Measurements from ENCODE around the gene FOXK2. TPM values are rescaled to one million over a fixed set of nuclear protein-coding genes. Genes with fewer than 3 reads are reported as not detected.

FOXK2 gene
- total RNA-seq, 1 experiment from 2014 or later = 107 TPM

DNA sequence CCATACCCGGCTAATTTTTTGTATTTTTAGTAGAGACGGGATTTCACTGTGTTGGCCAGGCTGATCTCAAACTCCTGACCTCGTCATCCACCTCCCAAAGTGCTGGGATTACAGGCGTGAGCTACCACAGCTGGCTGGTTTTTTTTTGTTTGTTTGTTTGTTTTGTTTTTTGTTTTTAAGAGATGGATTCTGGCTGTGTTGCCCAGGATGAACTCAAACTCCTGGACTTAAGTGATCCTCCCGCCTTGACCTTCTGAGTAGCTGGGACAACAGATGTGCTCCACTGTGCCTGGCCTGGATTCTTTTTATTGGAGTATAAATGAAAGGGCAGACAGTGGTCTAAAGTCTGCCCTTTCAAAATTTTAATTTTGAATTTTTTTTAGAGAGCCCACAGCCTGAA is 44.7 kb downstream of the FOXK2 start:
- ChIA-PET POLR2A (ENCODE audit: low non-redundant PET) (no interaction called here), CTCF (no interaction called here)
- peaks cover 7% of the 10 kb centered on the region for H3K4me1 ChIP-seq (ENCODE audit: insufficient read depth, low read length, poor library complexity, severe bottlenecking)
- H3K9me3 ChIP-seq (ENCODE audit: low read depth, low read length, poor library complexity, severe bottlenecking) = no peaks in the 10 kb centered on the region
- intact Hi-C loops (cut with micrococcal nuclease; ENCODE audit: unreplicated experiment) = no loop called here
- no peak for TF ChIP-seq EZH2 (IDR thresholded peaks at IDR 0.05; ENCODE audit: borderline replicate concordance, low read depth, low read length, poor library complexity, severe bottlenecking)
- TF ChIP-seq, protein P1, sequence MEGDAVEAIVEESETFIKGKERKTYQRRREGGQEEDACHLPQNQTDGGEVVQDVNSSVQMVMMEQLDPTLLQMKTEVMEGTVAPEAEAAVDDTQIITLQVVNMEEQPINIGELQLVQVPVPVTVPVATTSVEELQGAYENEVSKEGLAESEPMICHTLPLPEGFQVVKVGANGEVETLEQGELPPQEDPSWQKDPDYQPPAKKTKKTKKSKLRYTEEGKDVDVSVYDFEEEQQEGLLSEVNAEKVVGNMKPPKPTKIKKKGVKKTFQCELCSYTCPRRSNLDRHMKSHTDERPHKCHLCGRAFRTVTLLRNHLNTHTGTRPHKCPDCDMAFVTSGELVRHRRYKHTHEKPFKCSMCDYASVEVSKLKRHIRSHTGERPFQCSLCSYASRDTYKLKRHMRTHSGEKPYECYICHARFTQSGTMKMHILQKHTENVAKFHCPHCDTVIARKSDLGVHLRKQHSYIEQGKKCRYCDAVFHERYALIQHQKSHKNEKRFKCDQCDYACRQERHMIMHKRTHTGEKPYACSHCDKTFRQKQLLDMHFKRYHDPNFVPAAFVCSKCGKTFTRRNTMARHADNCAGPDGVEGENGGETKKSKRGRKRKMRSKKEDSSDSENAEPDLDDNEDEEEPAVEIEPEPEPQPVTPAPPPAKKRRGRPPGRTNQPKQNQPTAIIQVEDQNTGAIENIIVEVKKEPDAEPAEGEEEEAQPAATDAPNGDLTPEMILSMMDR (conservative IDR thresholded peaks at IDR 0.05; ENCODE audit: low read depth, low read length) = no peak
- no TSS peak for BruUV-seq (replicated peaks)
- no peak overlapping the region for H3K4me3 ChIP-seq (ENCODE audit: low read depth, low read length, poor library complexity, severe bottlenecking)
- H3K36me3 ChIP-seq (ENCODE audit: insufficient read depth, low read length, poor library complexity, severe bottlenecking) = peaks cover 46% of the 10 kb centered on the region
- DNase-seq (ENCODE audit: low spot score) = no peak
- H3K27me3 ChIP-seq (replicated peaks; ENCODE audit: insufficient read depth, low read depth, low read length, poor library complexity) = no peaks in the 10 kb centered on the region
- no peak overlapping the region for H3K27ac ChIP-seq (ENCODE audit: low read depth, low read length, poor library complexity, severe bottlenecking)

DNA sequence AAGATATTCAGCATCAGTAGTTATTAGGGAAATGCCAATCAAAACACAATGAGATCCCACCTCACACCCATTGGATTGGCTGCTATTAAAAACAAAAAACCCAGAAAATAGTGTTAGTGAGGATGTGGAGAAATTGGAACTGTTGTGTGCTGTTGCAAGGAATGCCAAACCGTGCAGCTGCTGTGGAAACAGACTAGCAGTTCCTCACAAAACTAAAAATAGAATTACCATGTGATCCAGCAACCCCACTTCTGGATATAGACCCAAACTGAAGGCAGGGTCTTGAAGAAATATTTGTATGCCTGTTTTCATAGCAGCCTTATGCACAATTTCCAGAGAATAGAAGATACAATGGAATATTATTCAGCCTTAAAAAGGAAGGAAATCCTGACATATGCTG is 46.0 kb downstream of the FOXK2 start:
- TF ChIP-seq, protein P1 (conservative IDR thresholded peaks at IDR 0.05; ENCODE audit: low read depth, low read length) = no peak
- TF ChIP-seq EZH2 (IDR thresholded peaks at IDR 0.05; ENCODE audit: borderline replicate concordance, low read depth, low read length, poor library complexity, severe bottlenecking) = no peak
- Histone ChIP-seq H3K27ac (ENCODE audit: low read depth, low read length, poor library complexity, severe bottlenecking) (no peak overlapping the region), H3K36me3 (ENCODE audit: insufficient read depth, low read length, poor library complexity, severe bottlenecking) (peaks cover 54% of the 10 kb centered on the region), H3K4me1 (ENCODE audit: insufficient read depth, low read length, poor library complexity, severe bottlenecking) (no peaks in the 10 kb centered on the region), H3K9me3 (ENCODE audit: low read depth, low read length, poor library complexity, severe bottlenecking) (no peaks in the 10 kb centered on the region), H3K27me3 (replicated peaks; ENCODE audit: insufficient read depth, low read depth, low read length, poor library complexity) (no peaks in the 10 kb centered on the region), H3K4me3 (ENCODE audit: low read depth, low read length, poor library complexity, severe bottlenecking) (no peak overlapping the region)
- BruUV-seq (replicated peaks) = TSS peak; percentile 33
- DNase-seq (ENCODE audit: low spot score) = no peak
- intact Hi-C loops (cut with micrococcal nuclease; ENCODE audit: unreplicated experiment) = no loop called here
- POLR2A ChIA-PET (ENCODE audit: low non-redundant PET) = no interaction called here
- CTCF ChIA-PET = no interaction called here

DNA sequence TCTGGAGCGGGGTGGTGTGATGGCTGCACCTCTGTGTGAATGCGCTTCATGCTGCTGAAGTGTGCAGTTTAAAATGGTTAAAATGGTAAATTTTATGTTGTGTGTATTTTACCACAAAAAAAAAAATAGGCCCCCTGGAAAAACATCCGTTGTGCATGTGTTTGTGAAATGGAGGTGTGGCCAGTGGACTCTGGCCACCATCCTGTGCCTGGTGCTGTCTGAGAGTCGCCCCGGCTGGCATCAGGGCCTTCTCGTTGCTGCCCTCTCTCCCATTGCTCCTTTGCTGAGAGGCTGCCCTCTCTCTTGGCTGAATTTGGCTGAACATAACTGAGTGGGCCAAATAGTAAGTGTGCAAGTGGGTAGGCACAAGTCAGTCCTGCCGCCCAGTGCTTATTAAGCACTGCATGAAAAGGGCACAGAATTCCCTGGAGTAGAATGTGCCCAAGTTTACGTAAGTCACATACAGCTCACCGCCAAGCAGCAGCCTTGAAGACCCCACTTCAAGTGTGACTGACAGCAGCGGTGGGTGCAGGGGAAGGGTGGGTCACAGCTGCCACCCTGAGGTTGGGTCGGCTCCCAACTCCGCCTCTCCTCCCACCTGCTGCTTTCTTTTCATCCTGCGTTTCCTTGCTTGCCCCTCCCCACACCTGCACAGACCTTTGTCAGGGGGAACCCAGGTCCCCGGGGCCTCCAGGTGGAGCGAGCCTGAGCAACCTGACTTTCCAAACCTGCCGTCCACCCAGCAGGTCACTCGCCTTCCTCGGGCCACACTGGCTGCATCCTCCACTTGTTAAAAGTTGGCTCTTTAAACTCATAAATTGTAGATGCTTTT is 46.8 kb downstream of the FOXK2 start:
- CTCF ChIA-PET = no interaction called here
- Histone ChIP-seq H3K4me1 (ENCODE audit: insufficient read depth, low read length, poor library complexity, severe bottlenecking) (no peaks in the 10 kb centered on the region), H3K27ac (ENCODE audit: low read depth, low read length, poor library complexity, severe bottlenecking) (no peak overlapping the region), H3K27me3 (replicated peaks; ENCODE audit: insufficient read depth, low read depth, low read length, poor library complexity) (no peaks in the 10 kb centered on the region), H3K9me3 (ENCODE audit: low read depth, low read length, poor library complexity, severe bottlenecking) (no peaks in the 10 kb centered on the region), H3K4me3 (ENCODE audit: low read depth, low read length, poor library complexity, severe bottlenecking) (no peak overlapping the region), H3K36me3 (ENCODE audit: insufficient read depth, low read length, poor library complexity, severe bottlenecking) (peaks cover 62% of the 10 kb centered on the region)
- DNase-seq (ENCODE audit: low spot score) = no peak
- intact Hi-C loops (cut with micrococcal nuclease; ENCODE audit: unreplicated experiment) = no loop called here
- no TSS peak for BruUV-seq (replicated peaks)
- POLR2A ChIA-PET (ENCODE audit: low non-redundant PET) = no interaction called here
- TF ChIP-seq EZH2 (IDR thresholded peaks at IDR 0.05; ENCODE audit: borderline replicate concordance, low read depth, low read length, poor library complexity, severe bottlenecking) = no peak
- TF ChIP-seq, protein P1 (conservative IDR thresholded peaks at IDR 0.05; ENCODE audit: low read depth, low read length) = no peak
